ENCODE results near the gene SULT1B1. TPM values are rescaled to one million over a fixed set of nuclear protein-coding genes. Genes with fewer than 3 reads are reported as not detected.

Gene SULT1B1
- total and polyA plus RNA-seq, 9 donors = 0.23 to 6.4 (median 0.82) TPM

- no peaks in the 10 kb centered on the region for H3K36me3 ChIP-seq
- H3K27me3 ChIP-seq = no peaks in the 10 kb centered on the region
- WGBS, 3 donors = 60 to 90% (median 81%) methylated on average over 1 of the region's 1 CpG
- H3K9me3 ChIP-seq = no peaks in the 10 kb centered on the region
- DNase-seq = no peak
- H3K4me1 ChIP-seq (ENCODE audit: insufficient read depth) = no peaks in the 10 kb centered on the region
- intact Hi-C loops (cut with DNase I) = loop anchor here in 1 of 4 donors (10.0 kb wide), 1 partner anchor 1443 kb away; no protein-coding TSS in a partner anchor
- no peak overlapping the region for H3K27ac ChIP-seq
- TF ChIP-seq, protein P1, sequence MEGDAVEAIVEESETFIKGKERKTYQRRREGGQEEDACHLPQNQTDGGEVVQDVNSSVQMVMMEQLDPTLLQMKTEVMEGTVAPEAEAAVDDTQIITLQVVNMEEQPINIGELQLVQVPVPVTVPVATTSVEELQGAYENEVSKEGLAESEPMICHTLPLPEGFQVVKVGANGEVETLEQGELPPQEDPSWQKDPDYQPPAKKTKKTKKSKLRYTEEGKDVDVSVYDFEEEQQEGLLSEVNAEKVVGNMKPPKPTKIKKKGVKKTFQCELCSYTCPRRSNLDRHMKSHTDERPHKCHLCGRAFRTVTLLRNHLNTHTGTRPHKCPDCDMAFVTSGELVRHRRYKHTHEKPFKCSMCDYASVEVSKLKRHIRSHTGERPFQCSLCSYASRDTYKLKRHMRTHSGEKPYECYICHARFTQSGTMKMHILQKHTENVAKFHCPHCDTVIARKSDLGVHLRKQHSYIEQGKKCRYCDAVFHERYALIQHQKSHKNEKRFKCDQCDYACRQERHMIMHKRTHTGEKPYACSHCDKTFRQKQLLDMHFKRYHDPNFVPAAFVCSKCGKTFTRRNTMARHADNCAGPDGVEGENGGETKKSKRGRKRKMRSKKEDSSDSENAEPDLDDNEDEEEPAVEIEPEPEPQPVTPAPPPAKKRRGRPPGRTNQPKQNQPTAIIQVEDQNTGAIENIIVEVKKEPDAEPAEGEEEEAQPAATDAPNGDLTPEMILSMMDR (IDR thresholded peaks at IDR 0.05) = no peak
- no peak for TF ChIP-seq POLR2A (IDR thresholded peaks at IDR 0.05)
- no peak for TF ChIP-seq EP300 (IDR thresholded peaks at IDR 0.05)
- no peak overlapping the region for H3K4me3 ChIP-seq
Observed at GRCh38 chr4:69708211-69708610, 52.2 kb downstream of the SULT1B1 start.

GRCh38 chr4:69707807-69708206 is 52.6 kb downstream of the SULT1B1 start:
- no peak for DNase-seq

GRCh38 chr4:69702201-69702600 is 58.2 kb downstream of the SULT1B1 start:
- no peaks in the 10 kb centered on the region for H3K36me3 ChIP-seq
- no peaks in the 10 kb centered on the region for H3K9me3 ChIP-seq
- H3K27me3 ChIP-seq = no peaks in the 10 kb centered on the region
- intact Hi-C loops (cut with DNase I) = loop anchor here in 1 of 4 donors (10.0 kb wide), 1 partner anchor 1437 kb away; no protein-coding TSS in a partner anchor
- no peak for TF ChIP-seq POLR2A (IDR thresholded peaks at IDR 0.05)
- TF ChIP-seq, protein P1 (IDR thresholded peaks at IDR 0.05) = no peak
- TF ChIP-seq EP300 (IDR thresholded peaks at IDR 0.05) = no peak
- H3K4me1 ChIP-seq (ENCODE audit: insufficient read depth) = no peaks in the 10 kb centered on the region
- no peak overlapping the region for H3K4me3 ChIP-seq
- H3K27ac ChIP-seq = no peak overlapping the region
- no peak for DNase-seq
- 76 to 82% (median 78%) methylated on average over 3 of the region's 3 CpGs for WGBS, 3 donors

More at GRCh38 chr4:69707807-69708206, 52.6 kb downstream of the SULT1B1 start:
- Histone ChIP-seq H3K4me3 (no peak overlapping the region), H3K36me3 (no peaks in the 10 kb centered on the region), H3K4me1 (ENCODE audit: insufficient read depth) (no peaks in the 10 kb centered on the region), H3K9me3 (no peaks in the 10 kb centered on the region), H3K27me3 (no peaks in the 10 kb centered on the region), H3K27ac (no peak overlapping the region)
- intact Hi-C loops (cut with DNase I) = loop anchor here in 1 of 4 donors (10.0 kb wide), 1 partner anchor 1443 kb away; no protein-coding TSS in a partner anchor
- no peak for TF ChIP-seq POLR2A (IDR thresholded peaks at IDR 0.05)
- TF ChIP-seq EP300 (IDR thresholded peaks at IDR 0.05) = no peak
- TF ChIP-seq, protein P1 (IDR thresholded peaks at IDR 0.05) = no peak

DNA sequence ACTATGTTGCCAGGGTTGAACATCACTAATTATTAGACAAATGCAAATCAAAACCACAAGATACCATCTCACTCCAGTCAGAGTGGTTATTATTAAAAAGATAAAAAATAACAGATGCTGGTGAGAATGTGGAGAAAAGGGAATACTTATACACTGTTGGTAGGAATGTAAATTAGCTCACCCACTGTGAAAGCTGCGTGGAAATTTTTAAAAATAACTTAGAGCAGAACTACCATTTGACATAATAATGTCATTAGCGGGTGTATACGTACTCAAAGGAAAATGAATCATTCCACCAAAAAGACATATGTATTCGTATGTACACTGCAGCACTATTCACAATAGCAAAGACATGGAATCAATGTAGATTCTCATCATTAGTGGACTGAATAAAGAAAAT is 58.7 kb downstream of the SULT1B1 start:
- Histone ChIP-seq H3K27ac (no peak overlapping the region), H3K4me3 (no peak overlapping the region), H3K27me3 (no peaks in the 10 kb centered on the region), H3K4me1 (ENCODE audit: insufficient read depth) (no peaks in the 10 kb centered on the region), H3K9me3 (no peaks in the 10 kb centered on the region), H3K36me3 (no peaks in the 10 kb centered on the region)
- intact Hi-C loops (cut with DNase I) = loop anchor here in 1 of 4 donors (10.0 kb wide), 1 partner anchor 1437 kb away; no protein-coding TSS in a partner anchor
- TF ChIP-seq EP300 (IDR thresholded peaks at IDR 0.05) (no peak), POLR2A (IDR thresholded peaks at IDR 0.05) (no peak)
- TF ChIP-seq, protein P1 (IDR thresholded peaks at IDR 0.05) = no peak
- DNase-seq = no peak
- WGBS, 3 donors = 79 to 80% (median 80%) methylated on average over 4 of the region's 4 CpGs
